ENCODE results near the gene HOXC6.

Gene HOXC6

GRCh38 chr12:53990311-53991076, 37.7 kb upstream of the HOXC6 start:
- DNase-seq (ENCODE audit: low read depth), result no peak

GRCh38 chr12:53991077-53991460, 37.2 kb upstream of the HOXC6 start:
- DNase-seq (ENCODE audit: low read depth), result peak; percentile 78

- no peak for DNase-seq (ENCODE audit: low read depth)
Observed at GRCh38 chr12:53992377-53992889, 35.8 kb upstream of the HOXC6 start.

DNA sequence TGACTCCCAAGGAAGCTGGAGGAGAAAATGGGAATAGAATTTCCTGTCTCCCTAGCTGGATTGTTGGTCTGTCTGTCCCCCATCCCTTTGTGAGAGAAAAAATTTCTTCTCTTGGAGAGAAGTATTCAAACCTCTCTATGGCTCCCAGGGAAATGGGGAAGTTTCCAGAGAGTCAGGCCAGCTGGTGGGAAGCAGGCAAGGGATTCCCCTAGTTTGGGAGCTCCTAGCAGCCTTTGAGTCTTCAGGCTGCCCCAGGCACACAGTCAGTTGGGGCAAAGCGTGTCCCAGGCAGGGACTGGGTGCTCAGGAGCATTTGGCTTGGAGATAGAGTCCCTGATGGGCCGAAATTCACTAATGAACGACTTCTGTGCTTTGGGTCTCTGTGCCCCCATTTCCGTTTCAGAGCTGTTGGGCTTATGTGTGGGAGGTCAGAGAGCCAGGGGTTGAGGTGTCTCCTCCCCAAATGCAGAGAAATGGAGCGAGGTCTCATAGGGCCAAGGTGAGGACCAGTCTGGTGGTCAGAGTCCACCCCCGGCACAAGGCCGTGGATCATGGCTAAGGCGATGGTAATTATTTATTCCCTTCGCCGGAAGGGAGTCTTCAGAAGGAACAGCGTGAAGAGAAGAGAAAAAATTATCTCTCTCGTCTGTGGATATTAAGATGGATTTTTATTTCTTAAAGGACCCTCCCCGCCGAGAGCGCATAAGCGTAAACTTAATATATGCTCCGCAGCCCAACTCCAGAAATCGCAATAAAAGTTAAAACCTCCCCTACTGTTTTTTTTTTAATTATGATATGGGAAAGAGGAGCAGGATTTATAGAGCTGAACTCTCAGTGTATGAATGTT, 34.9 kb upstream of the HOXC6 start:
- no peak for DNase-seq (ENCODE audit: low read depth)

DNA sequence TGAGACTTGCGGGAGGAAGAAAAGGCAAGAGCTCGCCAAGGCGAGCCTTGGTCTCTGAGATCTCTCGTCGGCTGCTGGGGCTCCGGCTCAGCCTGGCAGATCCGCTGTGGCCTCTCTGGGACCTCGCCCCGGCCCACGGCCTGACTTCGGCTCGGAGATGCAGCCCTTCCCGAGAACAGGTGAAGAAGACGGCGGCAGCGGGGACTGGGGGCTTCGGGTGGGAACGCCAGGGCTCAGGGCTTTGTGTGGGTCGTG, 34.3 kb upstream of the HOXC6 start:
- DNase-seq (ENCODE audit: low read depth), result no peak

DNA sequence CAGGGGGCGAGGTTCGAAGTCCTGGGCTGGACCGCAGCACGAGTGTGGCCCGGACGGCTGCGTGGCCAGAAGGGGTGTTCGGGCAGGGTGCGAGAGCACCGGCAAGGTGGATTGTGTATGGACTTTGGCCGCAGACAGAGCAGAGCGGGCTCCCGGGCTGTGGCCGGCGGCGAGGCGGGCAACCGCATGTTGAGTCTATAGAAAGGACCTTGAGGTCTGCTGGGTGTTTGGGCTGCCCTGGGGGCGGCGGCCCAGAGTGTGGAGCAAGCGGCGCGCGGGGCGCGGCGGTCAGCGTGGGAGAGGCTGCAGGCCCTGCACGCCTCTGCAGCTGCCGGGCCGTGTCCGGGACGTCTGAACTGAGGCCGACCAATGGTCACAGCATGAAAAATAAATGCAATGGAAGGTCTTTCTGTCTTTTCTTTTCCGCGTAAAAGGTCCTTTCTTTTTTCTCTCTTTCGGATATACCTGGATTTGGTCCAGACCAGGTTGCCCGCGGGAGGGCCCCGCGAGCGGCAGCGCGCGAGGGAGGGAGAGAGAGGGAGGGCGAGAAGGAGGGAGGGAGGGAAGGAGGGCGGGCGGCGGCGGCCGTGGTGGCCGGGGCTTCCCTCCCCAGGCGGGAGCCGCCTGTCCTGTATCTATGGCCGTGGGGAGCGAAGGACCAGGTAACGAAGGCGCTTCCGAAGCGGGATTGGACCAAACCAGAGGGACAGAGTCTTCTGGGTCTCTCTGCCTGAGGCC, 33.8 kb upstream of the HOXC6 start:
- DNase-seq (ENCODE audit: low read depth), result no peak

- no peak for DNase-seq (ENCODE audit: low read depth)
Observed at GRCh38 chr12:53995002-53995377, 33.2 kb upstream of the HOXC6 start.

DNA sequence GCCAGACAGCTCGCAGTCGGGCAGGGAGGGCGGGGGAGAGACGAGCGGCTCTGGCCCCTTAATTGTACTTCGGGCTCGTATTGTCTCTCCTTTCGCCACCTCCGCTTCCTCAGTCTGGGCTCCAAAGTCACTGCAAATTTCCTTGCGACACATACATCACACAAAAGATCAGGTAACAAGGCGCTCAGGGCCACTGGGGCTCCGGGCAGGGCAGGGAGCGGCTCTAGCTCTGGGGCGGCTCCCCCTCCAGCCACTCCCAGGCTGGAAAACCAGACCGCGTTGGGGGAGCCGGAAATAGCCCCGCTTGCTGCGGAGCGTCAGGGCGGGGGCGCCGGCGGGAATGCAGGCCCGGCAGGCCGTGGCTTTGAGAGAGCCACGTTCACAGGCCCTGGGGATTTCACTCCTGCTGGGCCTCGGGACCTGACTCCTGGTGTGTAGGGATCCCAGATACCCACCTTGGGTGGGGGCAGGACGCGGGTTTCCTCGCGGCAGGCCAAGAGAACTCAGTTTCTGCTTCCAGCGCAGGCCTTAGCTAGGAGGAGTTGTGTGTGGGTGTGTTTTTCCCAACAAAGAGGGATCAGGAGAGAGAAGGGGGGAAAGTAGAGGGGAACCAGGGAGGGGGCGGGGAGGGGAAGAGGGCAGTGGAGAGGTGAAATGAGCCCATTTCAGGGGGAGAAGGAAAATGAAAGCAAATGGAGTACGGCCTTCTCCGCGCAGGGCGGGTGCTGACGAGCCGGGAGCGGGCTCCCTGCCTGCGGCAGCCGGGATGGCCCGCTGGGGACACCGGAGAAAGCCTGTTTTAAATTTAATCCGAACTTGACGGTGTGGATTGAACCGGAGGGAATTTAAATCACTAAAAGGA, 32.6 kb upstream of the HOXC6 start:
- no peak for DNase-seq (ENCODE audit: low read depth)

- DNase-seq (ENCODE audit: low read depth), result no peak
Observed at GRCh38 chr12:53996240-53997203, 31.7 kb upstream of the HOXC6 start.

- DNase-seq (ENCODE audit: low read depth), result no peak
Observed at GRCh38 chr12:53997204-53998109, 30.8 kb upstream of the HOXC6 start.

DNA sequence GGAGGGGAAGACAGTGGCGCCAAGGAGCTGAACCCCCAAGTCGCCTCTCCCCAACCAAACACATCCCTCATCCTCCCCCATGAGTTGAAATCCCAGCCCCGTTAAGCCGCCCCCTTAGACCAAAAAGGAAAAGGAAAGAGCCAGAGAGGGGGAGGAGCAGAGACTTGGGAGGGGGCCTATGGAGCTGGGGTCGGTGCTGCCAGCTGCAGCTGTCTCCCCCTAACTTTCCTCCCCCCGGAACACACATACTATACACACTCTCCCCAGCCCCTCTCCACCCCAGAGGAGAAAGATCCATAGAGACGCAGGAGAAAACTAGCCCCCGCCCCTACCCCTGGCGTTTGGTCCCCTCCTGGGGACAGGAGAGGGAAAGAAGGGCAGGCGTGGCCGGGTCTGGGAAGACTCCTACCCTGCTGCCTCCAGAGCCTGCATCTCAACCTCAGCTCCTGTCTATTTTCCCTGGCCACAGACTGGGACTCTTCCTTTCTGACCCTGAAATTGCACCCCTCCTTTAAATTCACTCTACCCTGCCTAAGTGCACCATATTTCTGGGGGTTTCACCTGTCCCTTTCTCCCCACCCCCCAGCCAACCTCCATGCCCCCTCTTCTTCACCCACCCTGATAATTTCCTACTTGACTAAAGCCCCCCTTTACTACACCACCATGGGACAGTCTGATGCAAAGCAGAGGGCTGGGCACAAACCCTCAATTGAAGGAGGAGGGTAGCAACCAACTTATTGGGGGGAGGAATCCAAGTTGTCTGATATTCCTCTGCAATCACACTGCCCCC, 29.9 kb upstream of the HOXC6 start:
- DNase-seq (ENCODE audit: low read depth), result no peak

GRCh38 chr12:53998900-53999236, 29.4 kb upstream of the HOXC6 start:
- no peak for DNase-seq (ENCODE audit: low read depth)

- DNase-seq (ENCODE audit: low read depth), result peak; percentile 78
Observed at GRCh38 chr12:53999559-54000115, 28.6 kb upstream of the HOXC6 start.

DNA sequence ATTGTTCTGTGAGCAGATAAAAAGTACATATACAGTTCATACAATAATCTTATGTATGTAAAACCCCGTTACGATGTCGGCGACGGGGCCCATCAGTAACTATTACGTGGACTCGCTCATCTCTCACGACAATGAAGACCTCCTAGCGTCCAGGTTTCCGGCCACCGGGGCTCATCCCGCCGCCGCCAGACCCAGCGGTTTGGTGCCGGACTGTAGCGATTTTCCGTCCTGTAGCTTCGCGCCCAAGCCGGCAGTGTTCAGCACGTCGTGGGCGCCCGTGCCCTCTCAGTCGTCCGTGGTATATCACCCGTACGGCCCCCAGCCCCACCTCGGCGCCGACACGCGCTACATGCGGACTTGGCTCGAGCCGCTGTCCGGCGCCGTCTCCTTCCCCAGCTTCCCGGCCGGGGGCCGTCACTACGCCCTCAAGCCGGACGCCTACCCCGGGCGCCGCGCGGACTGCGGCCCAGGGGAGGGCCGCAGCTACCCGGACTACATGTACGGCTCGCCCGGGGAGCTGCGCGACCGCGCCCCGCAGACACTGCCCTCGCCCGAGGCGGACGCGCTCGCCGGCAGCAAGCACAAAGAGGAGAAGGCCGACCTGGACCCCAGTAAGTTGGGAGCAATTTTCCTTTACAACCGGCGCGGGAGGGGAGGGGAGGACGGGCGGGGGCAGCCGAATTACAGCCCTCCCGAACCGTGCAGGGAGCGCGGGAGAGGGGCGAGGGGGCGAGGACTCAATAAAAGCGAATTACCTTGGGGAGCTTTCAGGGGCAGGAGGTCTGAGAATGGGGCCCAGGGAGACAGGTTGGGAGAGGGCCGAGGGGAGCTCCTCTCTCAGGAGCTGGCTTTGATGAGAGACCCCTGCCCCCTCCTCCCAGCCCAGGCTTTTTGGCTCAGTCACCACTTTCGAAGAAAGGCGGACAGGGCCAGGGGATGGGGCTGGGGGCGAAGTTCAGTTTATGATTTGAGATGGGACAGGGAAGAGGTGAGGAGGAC, 27.8 kb upstream of the HOXC6 start, which contains the start of gene HOXC9:
HOXC9 (plus strand) TSS at position 46 of the 999 bp plus-strand sequence; CDS start at position 74, 28 bp downstream.
- DNase-seq (ENCODE audit: low read depth), result no peak

DNA sequence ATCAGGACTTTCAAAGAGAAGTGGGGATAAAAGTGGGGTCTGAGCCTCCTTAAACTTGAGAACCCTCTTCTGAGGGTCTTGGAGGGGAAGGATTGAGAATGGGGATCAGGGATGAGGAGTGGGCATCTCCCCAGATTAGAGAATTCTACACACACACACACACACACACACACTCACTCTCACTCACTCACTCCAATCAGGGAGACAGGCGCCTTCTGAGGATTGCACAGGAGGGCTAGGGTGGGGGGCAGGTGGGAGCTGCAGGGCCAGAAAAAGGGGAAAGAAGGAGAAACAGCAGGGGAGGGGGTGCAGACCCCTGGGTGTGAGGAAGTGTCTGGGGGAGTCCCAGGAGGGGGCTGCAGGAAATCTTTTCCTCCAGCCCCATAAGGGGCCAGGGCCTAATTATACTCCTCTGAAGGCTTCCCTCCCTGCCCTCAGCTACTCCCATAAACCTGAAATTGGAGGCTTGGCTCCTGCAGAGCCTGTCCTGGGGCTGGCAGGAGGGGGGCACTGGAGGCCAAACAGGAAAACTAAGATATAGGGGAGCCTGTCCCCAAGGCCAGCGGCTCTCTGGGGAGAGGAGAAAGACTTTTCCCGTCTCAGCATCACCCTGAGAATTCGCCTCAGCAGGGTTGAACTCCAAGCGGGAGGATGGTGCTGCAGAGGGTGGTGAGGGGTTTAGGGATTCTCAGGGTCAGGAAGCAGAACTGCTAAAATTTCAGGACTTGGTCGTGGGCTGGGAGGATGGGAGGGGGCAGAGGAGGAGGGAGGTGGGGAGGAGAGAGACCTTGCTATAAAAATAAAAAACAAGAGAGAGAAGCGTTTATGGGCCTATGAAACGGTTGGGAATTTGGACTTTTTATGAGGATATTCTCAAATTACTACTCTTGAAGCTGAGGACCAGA, 26.7 kb upstream of the HOXC6 start:
- DNase-seq (ENCODE audit: low read depth), result no peak

DNA sequence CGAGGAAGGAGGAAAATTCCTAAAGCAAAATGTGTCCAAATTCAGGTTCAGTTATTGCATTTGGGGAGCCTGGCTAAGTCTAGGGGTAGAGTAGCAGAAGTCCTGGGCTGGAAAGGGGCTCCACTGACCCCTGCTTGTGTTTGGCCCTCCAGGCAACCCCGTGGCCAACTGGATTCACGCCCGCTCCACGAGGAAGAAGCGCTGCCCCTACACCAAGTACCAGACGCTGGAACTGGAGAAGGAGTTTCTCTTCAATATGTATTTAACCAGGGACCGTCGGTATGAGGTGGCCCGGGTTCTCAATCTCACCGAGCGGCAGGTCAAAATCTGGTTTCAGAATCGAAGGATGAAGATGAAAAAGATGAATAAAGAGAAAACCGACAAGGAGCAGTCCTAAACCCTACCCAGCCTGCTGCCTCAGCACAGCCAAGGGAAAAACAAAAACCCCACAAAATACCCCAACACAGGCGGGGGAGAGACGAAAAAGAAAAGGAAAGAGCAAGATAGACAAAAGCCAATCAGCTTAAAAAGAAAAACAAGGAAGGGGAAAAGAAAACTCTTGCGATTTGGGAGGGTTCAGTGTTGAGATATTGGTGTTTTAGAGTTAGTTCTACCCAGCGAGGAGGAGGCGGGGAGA, 25.8 kb upstream of the HOXC6 start:
- DNase-seq (ENCODE audit: low read depth), result no peak

All from HS-5 (cell line).